Liver (tissue), 9 donors: ENCODE measurements around the gene ZNF579. TPM values are rescaled to one million over a fixed set of nuclear protein-coding genes. Genes with fewer than 3 reads are reported as not detected.

Experiments used
- DNase-seq: peaks from one replicate; pipeline ENCODE4 v3.0.0-alpha.2; 2017; ENCODE audit warnings: low spot score
- H3K27ac ChIP-seq, 2 donors: one replicate each; pipeline ENCODE4 v1.7.0; 2013; ENCODE audit warnings: inconsistent platforms in 2 of 2, low read length in 2 of 2, control low read depth in 1 of 2, low read depth in 1 of 2, mild to moderate bottlenecking in 1 of 2
- H3K27me3 ChIP-seq, 4 donors: one replicate each; pipeline versions ENCODE4 v1.6.1 to v1.7.0; 2013; ENCODE audit warnings: low read length in 3 of 4, inconsistent platforms in 1 of 4, mild to moderate bottlenecking in 1 of 4, moderate library complexity in 1 of 4; ENCODE audit not compliant: control insufficient read depth in 4 of 4, insufficient read depth in 4 of 4
- H3K36me3 ChIP-seq, 4 donors: one replicate each; pipeline versions ENCODE4 v1.6.1 to v1.7.0; 2013; ENCODE audit warnings: low read length in 3 of 4, mild to moderate bottlenecking in 3 of 4, low read depth in 1 of 4, moderate library complexity in 1 of 4; ENCODE audit not compliant: control insufficient read depth in 4 of 4, insufficient read depth in 3 of 4
- H3K4me1 ChIP-seq, 4 donors: one replicate each; pipeline versions ENCODE4 v1.6.1 to v1.7.0; 2013; ENCODE audit warnings: low read length in 3 of 4, mild to moderate bottlenecking in 3 of 4, moderate library complexity in 1 of 4; ENCODE audit not compliant: control insufficient read depth in 4 of 4, insufficient read depth in 4 of 4
- H3K4me3 ChIP-seq, 3 donors: one replicate each; pipeline versions ENCODE4 v1.6.1 to v1.7.0; 2013; ENCODE audit warnings: low read length in 3 of 3, control low read depth in 1 of 3, low read depth in 1 of 3, mild to moderate bottlenecking in 1 of 3
- H3K9ac ChIP-seq, 2 donors: one replicate each; pipeline ENCODE4 v1.7.0; 2013; ENCODE audit warnings: low read length in 2 of 2, mild to moderate bottlenecking in 2 of 2, moderate library complexity in 2 of 2, control low read depth in 1 of 2, low read depth in 1 of 2
- H3K9me3 ChIP-seq, 4 donors: one replicate each; pipeline versions ENCODE4 v1.6.1 to v1.7.0; 2013; ENCODE audit warnings: low read length in 3 of 4; ENCODE audit not compliant: control insufficient read depth in 4 of 4
- EGR1 ChIP-seq, 2 donors: IDR thresholded peaks; 2 replicates each; pipeline ENCODE4 v1.6.1; 2016 to 2018; ENCODE audit warnings: antibody characterized with exemption in 2 of 2, low read depth in 2 of 2
- FOXA1 ChIP-seq: IDR thresholded peaks from 2 replicates; pipeline ENCODE4 v1.6.1; 2016; ENCODE audit warnings: antibody characterized with exemption
- FOXA2 ChIP-seq: IDR thresholded peaks from 2 replicates; pipeline ENCODE4 v1.6.1; 2016; ENCODE audit warnings: antibody characterized with exemption
- GABPA ChIP-seq, 2 donors: IDR thresholded peaks in 1 of 2; conservative IDR thresholded peaks in 1 of 2; 2 replicates each; pipeline ENCODE4 v1.6.1; 2016; ENCODE audit warnings: antibody characterized with exemption in 2 of 2, mild to moderate bottlenecking in 1 of 2, moderate library complexity in 1 of 2
- HNF4G ChIP-seq: IDR thresholded peaks from 2 replicates; pipeline ENCODE4 v1.6.1; 2016; ENCODE audit warnings: antibody characterized with exemption
- NR2F2 ChIP-seq: IDR thresholded peaks from 2 replicates; pipeline ENCODE4 v1.6.1; 2016; ENCODE audit warnings: antibody characterized with exemption
- RAD21 ChIP-seq, 2 donors: IDR thresholded peaks; 2 replicates each; pipeline ENCODE4 v1.6.1; 2016; ENCODE audit warnings: antibody characterized with exemption in 2 of 2, mild to moderate bottlenecking in 2 of 2
- SP1 ChIP-seq: IDR thresholded peaks from 2 replicates; pipeline ENCODE4 v1.6.1; 2018; ENCODE audit warnings: antibody characterized with exemption, mild to moderate bottlenecking
- TAF1 ChIP-seq: conservative IDR thresholded peaks from 2 replicates; pipeline ENCODE4 v1.6.1; 2016; ENCODE audit warnings: antibody characterized with exemption, mild to moderate bottlenecking
- YY1 ChIP-seq: IDR thresholded peaks from 2 replicates; pipeline ENCODE4 v1.6.1; 2016; ENCODE audit warnings: antibody characterized with exemption, mild to moderate bottlenecking
- WGBS: extraction: QIAGEN DNeasy Blood & Tissue Kit; methylation state at CpG from one replicate; pipeline ENCODE4 v1.1.7; 2013; 5-methylcytosine and 5-hydroxymethylcytosine counted together
- polyA plus RNA-seq, 2 donors: library from polyadenylated mRNA; stranded (reverse) in 1 of 2; unstranded in 1 of 2; fragments of 200-250 nt in 1 of 2; fragments of >200 nt in 1 of 2; fragmentation: Nextera tagmentation in 1 of 2; extraction: Ambion mirVana in 1 of 2; gene quantifications; one replicate each; pipeline versions ENCODE4 v1.2.1 to v1.2.3, GENCODE V29; 2013 to 2015
- total RNA-seq, 2 donors: library from RNA; depleted of rRNA; stranded (reverse); fragments of >200 nt; gene quantifications; one replicate each; pipeline ENCODE4 v1.2.3, GENCODE V29; 2014
- TF ChIP-seq, protein P1 (sequence below): fragments of 150-350 bp; IDR thresholded peaks from 2 replicates; pipeline ENCODE4 v1.5.1; 2017; ENCODE audit warnings: improper control_type of control experiment, low read depth, low read length; ENCODE audit not compliant: missing input control
- TF ChIP-seq, protein P2 (sequence below): IDR thresholded peaks from 2 replicates; pipeline ENCODE4 v1.6.1; 2016; ENCODE audit warnings: antibody characterized with exemption
- TF ChIP-seq, protein P3 (sequence below): IDR thresholded peaks from 2 replicates; pipeline ENCODE4 v1.6.1; 2016; ENCODE audit warnings: antibody characterized with exemption
- TF ChIP-seq, protein P4 (sequence below): IDR thresholded peaks from 2 replicates; pipeline ENCODE4 v1.6.1; 2016; ENCODE audit warnings: antibody characterized with exemption
- TF ChIP-seq, protein P5 (sequence below): IDR thresholded peaks from 2 replicates; pipeline ENCODE4 v1.6.1; 2016; ENCODE audit warnings: antibody characterized with exemption, mild to moderate bottlenecking
- donor health status: healthy.
- donor health status: healthy.
- donor health status: healthy.
- donor health status: healthy.
- donor health status: healthy.

ZNF579 gene
- total and polyA plus RNA-seq, 4 donors, result 0.92 to 3.3 (median 1.2) TPM

DNA sequence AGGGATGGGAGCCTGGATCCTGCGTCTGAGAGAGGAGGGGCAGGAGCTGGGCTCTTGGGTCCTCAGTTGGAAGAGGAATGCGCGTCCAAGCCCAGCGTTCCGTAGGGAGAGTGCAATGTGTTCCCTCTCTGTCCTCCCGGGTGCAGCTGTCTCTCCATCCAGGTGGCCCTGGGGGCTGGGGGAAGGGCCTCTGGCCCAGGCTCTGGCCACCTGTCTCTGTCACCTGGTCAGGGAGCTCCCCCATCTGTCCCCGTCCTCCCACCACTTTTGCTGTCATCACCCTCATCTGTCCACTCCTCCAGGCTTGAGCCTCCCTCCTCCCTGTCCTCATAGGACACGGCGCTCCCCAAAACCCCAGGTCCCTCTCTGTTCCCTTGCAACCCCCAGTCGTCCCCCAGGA lies 40.0 kb downstream of the ZNF579 start (continued):
- TF ChIP-seq, protein P1, sequence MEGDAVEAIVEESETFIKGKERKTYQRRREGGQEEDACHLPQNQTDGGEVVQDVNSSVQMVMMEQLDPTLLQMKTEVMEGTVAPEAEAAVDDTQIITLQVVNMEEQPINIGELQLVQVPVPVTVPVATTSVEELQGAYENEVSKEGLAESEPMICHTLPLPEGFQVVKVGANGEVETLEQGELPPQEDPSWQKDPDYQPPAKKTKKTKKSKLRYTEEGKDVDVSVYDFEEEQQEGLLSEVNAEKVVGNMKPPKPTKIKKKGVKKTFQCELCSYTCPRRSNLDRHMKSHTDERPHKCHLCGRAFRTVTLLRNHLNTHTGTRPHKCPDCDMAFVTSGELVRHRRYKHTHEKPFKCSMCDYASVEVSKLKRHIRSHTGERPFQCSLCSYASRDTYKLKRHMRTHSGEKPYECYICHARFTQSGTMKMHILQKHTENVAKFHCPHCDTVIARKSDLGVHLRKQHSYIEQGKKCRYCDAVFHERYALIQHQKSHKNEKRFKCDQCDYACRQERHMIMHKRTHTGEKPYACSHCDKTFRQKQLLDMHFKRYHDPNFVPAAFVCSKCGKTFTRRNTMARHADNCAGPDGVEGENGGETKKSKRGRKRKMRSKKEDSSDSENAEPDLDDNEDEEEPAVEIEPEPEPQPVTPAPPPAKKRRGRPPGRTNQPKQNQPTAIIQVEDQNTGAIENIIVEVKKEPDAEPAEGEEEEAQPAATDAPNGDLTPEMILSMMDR, result no peak
- TF ChIP-seq YY1 (no peak), FOXA2 (no peak), SP1 (no peak), EGR1 (IDR thresholded peaks at IDR 0.05; ENCODE audit: low read depth in 2 of 2) (no peak), RAD21 (IDR thresholded peaks at IDR 0.05) (no peak), TAF1 (no peak)
- TF ChIP-seq, protein P2, sequence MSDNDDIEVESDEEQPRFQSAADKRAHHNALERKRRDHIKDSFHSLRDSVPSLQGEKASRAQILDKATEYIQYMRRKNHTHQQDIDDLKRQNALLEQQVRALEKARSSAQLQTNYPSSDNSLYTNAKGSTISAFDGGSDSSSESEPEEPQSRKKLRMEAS, result no peak

DNA sequence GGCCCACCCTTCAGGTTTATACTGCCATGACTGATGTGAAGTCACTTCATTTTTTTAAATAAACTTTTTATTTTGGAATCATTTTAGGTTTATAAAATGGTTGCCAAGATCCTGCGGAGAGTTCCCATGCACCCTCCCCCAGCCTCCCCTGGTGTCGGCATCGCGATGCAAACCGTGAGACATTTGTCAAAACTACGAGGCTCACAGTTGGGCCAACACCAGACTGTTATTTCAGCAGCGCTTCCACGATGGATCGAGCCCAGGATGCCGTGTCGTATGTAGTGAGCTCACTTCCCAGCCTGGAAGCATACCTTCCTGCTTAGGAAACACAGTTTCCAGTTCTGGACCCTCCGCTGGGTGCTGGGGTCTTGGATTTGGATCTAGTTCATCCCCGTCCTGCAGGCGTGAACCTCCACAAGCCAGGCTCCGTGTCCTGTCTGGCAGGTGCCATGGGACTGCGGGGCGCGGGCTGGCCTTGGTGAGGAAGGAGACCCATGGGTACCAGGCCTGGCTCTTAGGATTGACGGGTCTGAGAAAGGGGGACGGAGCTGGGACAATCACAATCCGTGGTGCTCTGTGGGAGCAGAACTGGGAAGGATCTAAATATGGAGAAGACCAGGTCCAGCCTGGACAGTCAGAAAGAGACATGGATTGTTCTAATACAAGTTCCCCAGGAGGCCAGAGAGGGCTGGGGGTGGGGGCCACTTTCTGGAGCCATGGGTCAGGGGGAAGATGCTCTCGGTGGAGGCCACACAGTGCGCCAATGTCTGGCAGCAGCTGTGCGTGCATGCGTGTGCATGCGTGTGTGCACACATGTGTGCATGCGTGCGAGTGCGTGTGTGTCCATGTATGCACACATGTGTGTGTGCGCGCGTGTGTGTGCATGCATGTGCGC lies 41.3 kb downstream of the ZNF579 start:
- H3K9ac ChIP-seq, result no peak overlapping the region
- no peak overlapping the region for H3K27ac ChIP-seq
- H3K9me3 ChIP-seq, result no peaks in the 10 kb centered on the region
- 86% methylated on average over 33 of the region's 33 CpGs for WGBS
- H3K4me3 ChIP-seq, result no peak overlapping the region
- H3K36me3 ChIP-seq, result no peaks in the 10 kb centered on the region
- no peak for TF ChIP-seq EGR1 (IDR thresholded peaks at IDR 0.05; ENCODE audit: low read depth in 2 of 2)
- TF ChIP-seq, protein P3, sequence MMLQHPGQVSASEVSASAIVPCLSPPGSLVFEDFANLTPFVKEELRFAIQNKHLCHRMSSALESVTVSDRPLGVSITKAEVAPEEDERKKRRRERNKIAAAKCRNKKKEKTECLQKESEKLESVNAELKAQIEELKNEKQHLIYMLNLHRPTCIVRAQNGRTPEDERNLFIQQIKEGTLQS, result no peak
- TF ChIP-seq, protein P4, sequence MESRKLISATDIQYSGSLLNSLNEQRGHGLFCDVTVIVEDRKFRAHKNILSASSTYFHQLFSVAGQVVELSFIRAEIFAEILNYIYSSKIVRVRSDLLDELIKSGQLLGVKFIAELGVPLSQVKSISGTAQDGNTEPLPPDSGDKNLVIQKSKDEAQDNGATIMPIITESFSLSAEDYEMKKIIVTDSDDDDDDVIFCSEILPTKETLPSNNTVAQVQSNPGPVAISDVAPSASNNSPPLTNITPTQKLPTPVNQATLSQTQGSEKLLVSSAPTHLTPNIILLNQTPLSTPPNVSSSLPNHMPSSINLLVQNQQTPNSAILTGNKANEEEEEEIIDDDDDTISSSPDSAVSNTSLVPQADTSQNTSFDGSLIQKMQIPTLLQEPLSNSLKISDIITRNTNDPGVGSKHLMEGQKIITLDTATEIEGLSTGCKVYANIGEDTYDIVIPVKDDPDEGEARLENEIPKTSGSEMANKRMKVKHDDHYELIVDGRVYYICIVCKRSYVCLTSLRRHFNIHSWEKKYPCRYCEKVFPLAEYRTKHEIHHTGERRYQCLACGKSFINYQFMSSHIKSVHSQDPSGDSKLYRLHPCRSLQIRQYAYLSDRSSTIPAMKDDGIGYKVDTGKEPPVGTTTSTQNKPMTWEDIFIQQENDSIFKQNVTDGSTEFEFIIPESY, result no peak
- TF ChIP-seq HNF4G, result no peak
- TF ChIP-seq YY1, result no peak
- TF ChIP-seq TAF1, result no peak
- no peak for TF ChIP-seq RAD21 (IDR thresholded peaks at IDR 0.05)
- TF ChIP-seq, protein P5, sequence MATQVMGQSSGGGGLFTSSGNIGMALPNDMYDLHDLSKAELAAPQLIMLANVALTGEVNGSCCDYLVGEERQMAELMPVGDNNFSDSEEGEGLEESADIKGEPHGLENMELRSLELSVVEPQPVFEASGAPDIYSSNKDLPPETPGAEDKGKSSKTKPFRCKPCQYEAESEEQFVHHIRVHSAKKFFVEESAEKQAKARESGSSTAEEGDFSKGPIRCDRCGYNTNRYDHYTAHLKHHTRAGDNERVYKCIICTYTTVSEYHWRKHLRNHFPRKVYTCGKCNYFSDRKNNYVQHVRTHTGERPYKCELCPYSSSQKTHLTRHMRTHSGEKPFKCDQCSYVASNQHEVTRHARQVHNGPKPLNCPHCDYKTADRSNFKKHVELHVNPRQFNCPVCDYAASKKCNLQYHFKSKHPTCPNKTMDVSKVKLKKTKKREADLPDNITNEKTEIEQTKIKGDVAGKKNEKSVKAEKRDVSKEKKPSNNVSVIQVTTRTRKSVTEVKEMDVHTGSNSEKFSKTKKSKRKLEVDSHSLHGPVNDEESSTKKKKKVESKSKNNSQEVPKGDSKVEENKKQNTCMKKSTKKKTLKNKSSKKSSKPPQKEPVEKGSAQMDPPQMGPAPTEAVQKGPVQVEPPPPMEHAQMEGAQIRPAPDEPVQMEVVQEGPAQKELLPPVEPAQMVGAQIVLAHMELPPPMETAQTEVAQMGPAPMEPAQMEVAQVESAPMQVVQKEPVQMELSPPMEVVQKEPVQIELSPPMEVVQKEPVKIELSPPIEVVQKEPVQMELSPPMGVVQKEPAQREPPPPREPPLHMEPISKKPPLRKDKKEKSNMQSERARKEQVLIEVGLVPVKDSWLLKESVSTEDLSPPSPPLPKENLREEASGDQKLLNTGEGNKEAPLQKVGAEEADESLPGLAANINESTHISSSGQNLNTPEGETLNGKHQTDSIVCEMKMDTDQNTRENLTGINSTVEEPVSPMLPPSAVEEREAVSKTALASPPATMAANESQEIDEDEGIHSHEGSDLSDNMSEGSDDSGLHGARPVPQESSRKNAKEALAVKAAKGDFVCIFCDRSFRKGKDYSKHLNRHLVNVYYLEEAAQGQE, result no peak
- no peak for TF ChIP-seq SP1
- TF ChIP-seq FOXA2, result no peak
- no peak for TF ChIP-seq NR2F2
- no peak for TF ChIP-seq GABPA (IDR thresholded peaks at IDR 0.05 in 1 of 2, conservative IDR thresholded peaks at IDR 0.05 in 1 of 2)
- TF ChIP-seq FOXA1, result no peak
- H3K27me3 ChIP-seq, result no peaks in the 10 kb centered on the region
- DNase-seq, result no peak
- H3K4me1 ChIP-seq, result no peaks in the 10 kb centered on the region
